Measurements from ENCODE around the gene TMCC1. TPM values are rescaled to one million over a fixed set of nuclear protein-coding genes. Genes with fewer than 3 reads are reported as not detected.

The TMCC1 gene
- total and polyA plus RNA-seq, 7 donors = 12.4 to 55.0 (median 38.1) TPM

DNA sequence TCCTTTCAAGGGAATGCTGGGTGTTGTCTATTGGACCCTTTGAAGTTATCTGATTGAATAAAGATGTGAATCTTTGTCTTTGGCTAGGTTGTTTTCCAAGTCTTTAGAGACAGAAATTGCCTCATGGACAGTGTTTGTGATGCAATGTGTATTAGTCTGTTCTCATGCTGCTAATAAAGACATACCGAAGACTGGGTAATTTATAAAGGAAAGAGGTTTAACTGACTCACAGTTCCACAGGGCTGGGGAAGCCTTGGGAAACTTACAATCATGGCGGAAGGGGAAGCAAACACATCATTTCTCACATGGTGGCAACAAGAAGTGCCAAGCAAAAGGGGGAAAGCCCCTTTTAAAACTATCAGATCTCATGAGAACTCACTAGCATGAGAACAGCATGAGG is 198.3 kb downstream of the TMCC1 start:
- Histone ChIP-seq H3K27ac (peak overlapping the region; percentile 48), H3K4me1 (peaks cover 15% of the 10 kb centered on the region), H3K27me3 (ENCODE audit: insufficient read depth in 3 of 3, low read length in 2 of 3) (no peaks in the 10 kb centered on the region), H3K9me3 (no peaks in the 10 kb centered on the region), H3K36me3 (ENCODE audit: insufficient read depth in 1 of 2, low read depth in 1 of 2) (no peaks in the 10 kb centered on the region), H3K4me3 (no peak overlapping the region)
- peak; percentile 25 to 65 (median 37) for ATAC-seq
- DNase-seq = peak in 1 of 2 donors; percentile 23
- TF ChIP-seq, protein P1, sequence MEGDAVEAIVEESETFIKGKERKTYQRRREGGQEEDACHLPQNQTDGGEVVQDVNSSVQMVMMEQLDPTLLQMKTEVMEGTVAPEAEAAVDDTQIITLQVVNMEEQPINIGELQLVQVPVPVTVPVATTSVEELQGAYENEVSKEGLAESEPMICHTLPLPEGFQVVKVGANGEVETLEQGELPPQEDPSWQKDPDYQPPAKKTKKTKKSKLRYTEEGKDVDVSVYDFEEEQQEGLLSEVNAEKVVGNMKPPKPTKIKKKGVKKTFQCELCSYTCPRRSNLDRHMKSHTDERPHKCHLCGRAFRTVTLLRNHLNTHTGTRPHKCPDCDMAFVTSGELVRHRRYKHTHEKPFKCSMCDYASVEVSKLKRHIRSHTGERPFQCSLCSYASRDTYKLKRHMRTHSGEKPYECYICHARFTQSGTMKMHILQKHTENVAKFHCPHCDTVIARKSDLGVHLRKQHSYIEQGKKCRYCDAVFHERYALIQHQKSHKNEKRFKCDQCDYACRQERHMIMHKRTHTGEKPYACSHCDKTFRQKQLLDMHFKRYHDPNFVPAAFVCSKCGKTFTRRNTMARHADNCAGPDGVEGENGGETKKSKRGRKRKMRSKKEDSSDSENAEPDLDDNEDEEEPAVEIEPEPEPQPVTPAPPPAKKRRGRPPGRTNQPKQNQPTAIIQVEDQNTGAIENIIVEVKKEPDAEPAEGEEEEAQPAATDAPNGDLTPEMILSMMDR (IDR thresholded peaks at IDR 0.05) = no peak
- intact Hi-C loops (cut with DNase I) = no loop called here
- 88 to 95% (median 94%) methylated on average over 2 of the region's 2 CpGs for WGBS, 3 donors

DNA sequence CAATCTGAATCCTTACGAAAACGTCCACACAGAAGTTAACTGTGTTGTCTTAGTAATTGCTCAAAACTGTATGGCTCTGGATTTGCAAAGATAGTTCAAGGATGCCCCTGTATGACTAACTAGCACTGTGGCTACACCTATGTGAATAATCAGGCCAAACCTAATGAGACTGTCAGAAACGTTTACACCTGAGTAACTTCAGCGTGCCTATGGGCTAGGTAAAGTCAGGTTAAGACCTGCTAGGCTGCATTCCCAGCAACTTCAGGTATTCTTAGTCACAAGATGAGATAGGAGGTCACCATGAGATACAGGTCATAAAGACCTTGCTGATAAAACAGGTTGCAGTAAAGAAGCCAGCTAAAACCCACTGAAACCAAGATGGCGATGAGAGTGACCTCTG is 199.3 kb downstream of the TMCC1 start:
- Histone ChIP-seq H3K9me3 (no peaks in the 10 kb centered on the region), H3K36me3 (ENCODE audit: insufficient read depth in 1 of 2, low read depth in 1 of 2) (no peaks in the 10 kb centered on the region), H3K27ac (peak overlapping the region; percentile 48), H3K4me3 (no peak overlapping the region), H3K27me3 (ENCODE audit: insufficient read depth in 3 of 3, low read length in 2 of 3) (no peaks in the 10 kb centered on the region), H3K4me1 (peaks cover 17% of the 10 kb centered on the region)
- ATAC-seq (no peak), DNase-seq (no peak)
- TF ChIP-seq, protein P1 (IDR thresholded peaks at IDR 0.05) = no peak
- intact Hi-C loops (cut with DNase I) = no loop called here
- WGBS, 3 donors = 92 to 96% (median 95%) methylated on average over 5 of the region's 5 CpGs

DNA sequence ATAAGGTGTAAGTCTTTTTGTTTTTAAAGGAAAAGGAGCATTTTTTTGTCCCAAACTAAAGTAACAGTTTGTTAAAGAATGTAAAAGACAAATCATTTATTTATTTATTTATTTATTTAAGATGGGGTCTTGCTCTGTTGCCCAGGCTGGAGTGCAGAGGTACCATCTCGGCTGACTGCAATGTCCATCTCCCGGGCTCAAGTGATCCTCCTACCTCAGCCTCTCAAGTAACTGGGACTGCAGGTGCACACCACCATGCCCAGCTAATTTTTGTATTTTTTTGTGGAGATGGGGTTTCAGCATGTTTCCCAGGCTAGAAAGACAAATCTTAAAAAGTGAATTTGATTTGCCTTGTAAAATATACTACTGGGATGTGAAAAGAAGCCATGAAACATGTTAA is 200.8 kb downstream of the TMCC1 start:
- no peak for ATAC-seq
- 98 to 100% (median 100%) methylated on average over 2 of the region's 2 CpGs for WGBS, 3 donors
- intact Hi-C loops (cut with DNase I) = no loop called here
- Histone ChIP-seq H3K36me3 (ENCODE audit: insufficient read depth in 1 of 2, low read depth in 1 of 2) (no peaks in the 10 kb centered on the region), H3K4me1 (peaks cover 21% of the 10 kb centered on the region), H3K27ac (peak overlapping the region; percentile 7), H3K4me3 (no peak overlapping the region), H3K9me3 (no peaks in the 10 kb centered on the region), H3K27me3 (ENCODE audit: insufficient read depth in 3 of 3, low read length in 2 of 3) (no peaks in the 10 kb centered on the region)
- TF ChIP-seq, protein P1 (IDR thresholded peaks at IDR 0.05) = no peak
- DNase-seq = no peak

DNA sequence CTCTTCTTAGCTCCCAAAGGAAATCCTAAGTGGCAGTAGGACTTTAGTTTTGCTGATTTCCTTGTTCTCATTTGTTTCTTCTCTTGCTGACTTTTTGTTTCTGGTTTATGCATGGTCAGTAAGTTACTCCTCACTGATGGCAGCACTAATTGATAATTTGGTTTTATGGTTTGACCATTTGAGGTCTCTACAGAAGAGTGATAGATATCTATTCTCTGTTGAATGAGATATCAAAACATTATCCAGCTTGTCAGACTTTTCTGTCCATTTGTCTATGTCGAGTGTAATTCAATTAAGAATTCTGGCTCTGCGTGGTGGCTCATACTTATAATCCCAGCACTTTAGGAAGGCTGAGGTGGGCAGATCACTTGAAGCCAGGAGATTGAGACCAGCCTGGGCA is 202.5 kb downstream of the TMCC1 start:
- H3K4me3 ChIP-seq = no peak overlapping the region
- DNase-seq = no peak
- H3K27me3 ChIP-seq (ENCODE audit: insufficient read depth in 3 of 3, low read length in 2 of 3) = no peaks in the 10 kb centered on the region
- intact Hi-C loops (cut with DNase I) = no loop called here
- ATAC-seq = no peak
- peak overlapping the region; percentile 81 for H3K27ac ChIP-seq
- WGBS, 3 donors = 93 to 96% (median 95%) methylated on average over 2 of the region's 2 CpGs
- TF ChIP-seq, protein P1 (IDR thresholded peaks at IDR 0.05) = no peak
- no peaks in the 10 kb centered on the region for H3K36me3 ChIP-seq (ENCODE audit: insufficient read depth in 1 of 2, low read depth in 1 of 2)
- peaks cover 29% of the 10 kb centered on the region for H3K4me1 ChIP-seq
- no peaks in the 10 kb centered on the region for H3K9me3 ChIP-seq

DNA sequence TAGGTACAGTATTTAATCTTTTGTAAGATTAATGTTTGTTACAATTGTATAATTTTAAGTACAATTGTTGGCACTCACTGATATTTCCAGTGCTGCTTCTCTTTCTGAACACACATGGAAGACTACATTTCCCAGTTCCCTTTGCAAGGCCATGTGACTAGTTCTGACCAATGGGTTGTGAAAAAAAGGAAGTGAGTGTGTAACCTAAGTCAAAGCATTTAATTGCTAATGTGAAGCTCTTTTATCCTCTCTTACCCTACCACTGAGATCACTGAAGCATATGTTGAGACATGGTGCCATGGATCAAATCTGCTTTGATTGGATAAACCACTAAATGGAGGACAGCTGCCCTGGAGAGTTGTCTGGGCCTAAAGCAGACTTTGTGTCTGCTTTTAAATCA is 203.1 kb downstream of the TMCC1 start:
- H3K4me1 ChIP-seq = peaks cover 35% of the 10 kb centered on the region
- H3K27ac ChIP-seq = peak overlapping the region; percentile 81
- no peaks in the 10 kb centered on the region for H3K9me3 ChIP-seq
- H3K4me3 ChIP-seq = no peak overlapping the region
- H3K27me3 ChIP-seq (ENCODE audit: insufficient read depth in 3 of 3, low read length in 2 of 3) = no peaks in the 10 kb centered on the region
- ATAC-seq (peak; percentile 40 to 70 (median 62)), DNase-seq (no peak)
- intact Hi-C loops (cut with DNase I) = no loop called here
- TF ChIP-seq, protein P1 (IDR thresholded peaks at IDR 0.05) = no peak
- H3K36me3 ChIP-seq (ENCODE audit: insufficient read depth in 1 of 2, low read depth in 1 of 2) = no peaks in the 10 kb centered on the region

All from psoas muscle (tissue), 8 donors.